ENCODE data around the gene DTL. TPM values are rescaled to one million over a fixed set of nuclear protein-coding genes. Genes with fewer than 3 reads are reported as not detected.
"Not testable (repeated sequence)": the region's sequence is repeated elsewhere in the genome, so short reads cannot be mapped to it uniquely, and the experiment has no call there.

The DTL gene
- polyA plus RNA-seq, 1 experiment, result 8.3 TPM

GRCh38 chr1:212012034-212012740 lies 23.4 kb upstream of the DTL start:
- TF ChIP-seq CTCF (IDR thresholded peaks at IDR 0.05; ENCODE audit: insufficient read depth, low read depth, low read length), result peak; percentile 97
- Histone ChIP-seq H3K27me3 (ENCODE audit: control insufficient read depth, insufficient read depth, low read length) (no peaks in the 10 kb centered on the region), H3K36me3 (ENCODE audit: control insufficient read depth, insufficient read depth, low read length) (no peaks in the 10 kb centered on the region), H3K4me3 (ENCODE audit: low read depth, low read length) (no peak overlapping the region)
- ChIA-PET CTCF (interaction anchor here (0.6 to 3.7 kb wide), 13 partner anchors 10 to 1285 kb away, joined by 3 to 41 read pairs (median 4); partner anchors contain the start of genes DTL and INTS7), POLR2A (no interaction called here)
- no peak for DNase-seq (ENCODE audit: low read depth)

- Histone ChIP-seq H3K4me3 (ENCODE audit: low read depth, low read length) (no peak overlapping the region), H3K27me3 (ENCODE audit: control insufficient read depth, insufficient read depth, low read length) (no peaks in the 10 kb centered on the region), H3K36me3 (ENCODE audit: control insufficient read depth, insufficient read depth, low read length) (no peaks in the 10 kb centered on the region)
- ChIA-PET CTCF (interaction anchor here (0.7 to 3.7 kb wide), 5 partner anchors 13 to 443 kb away, joined by 3 to 41 read pairs (median 8); partner anchors contain the start of genes DTL and INTS7), POLR2A (no interaction called here)
- no peak for TF ChIP-seq CTCF (IDR thresholded peaks at IDR 0.05; ENCODE audit: insufficient read depth, low read depth, low read length)
- DNase-seq (ENCODE audit: low read depth), result no peak
These were observed 21.9 kb upstream of the DTL start for GRCh38 chr1:212013672-212014071.

GRCh38 chr1:212020975-212021374 lies 14.6 kb upstream of the DTL start:
- Histone ChIP-seq H3K4me3 (ENCODE audit: low read depth, low read length) (no peak overlapping the region), H3K27me3 (ENCODE audit: control insufficient read depth, insufficient read depth, low read length) (no peaks in the 10 kb centered on the region), H3K36me3 (ENCODE audit: control insufficient read depth, insufficient read depth, low read length) (no peaks in the 10 kb centered on the region)
- DNase-seq (ENCODE audit: low read depth), result no peak
- no peak for TF ChIP-seq CTCF (IDR thresholded peaks at IDR 0.05; ENCODE audit: insufficient read depth, low read depth, low read length)
- ChIA-PET CTCF (interaction anchor here (1.4 to 1.8 kb wide), 3 partner anchors 8 to 340 kb away, joined by 3 to 6 read pairs (median 4); no protein-coding TSS in a partner anchor), POLR2A (no interaction called here)

GRCh38 chr1:212021563-212021962 lies 14.0 kb upstream of the DTL start:
- H3K27me3 ChIP-seq (ENCODE audit: control insufficient read depth, insufficient read depth, low read length), result no peaks in the 10 kb centered on the region
- H3K36me3 ChIP-seq (ENCODE audit: control insufficient read depth, insufficient read depth, low read length), result no peaks in the 10 kb centered on the region
- no peak for TF ChIP-seq CTCF (IDR thresholded peaks at IDR 0.05; ENCODE audit: insufficient read depth, low read depth, low read length)
- no peak overlapping the region for H3K4me3 ChIP-seq (ENCODE audit: low read depth, low read length)
- DNase-seq (ENCODE audit: low read depth), result no peak
- POLR2A ChIA-PET, result no interaction called here
- CTCF ChIA-PET, result interaction anchor here (1.4 to 2.4 kb wide), 4 partner anchors 9 to 341 kb away, joined by 3 to 10 read pairs (median 5); partner anchors contain the start of genes DTL and INTS7

GRCh38 chr1:212022908-212023307 lies 12.6 kb upstream of the DTL start:
- H3K27me3 ChIP-seq (ENCODE audit: control insufficient read depth, insufficient read depth, low read length); H3K4me3 ChIP-seq (ENCODE audit: low read depth, low read length); POLR2A ChIA-PET; DNase-seq (ENCODE audit: low read depth); H3K36me3 ChIP-seq (ENCODE audit: control insufficient read depth, insufficient read depth, low read length): not testable (repeated sequence)
- CTCF ChIA-PET, result interaction anchor here (2.4 kb wide), 1 partner anchor 12 kb away, joined by 10 read pairs; the partner anchor contains the start of genes DTL and INTS7

Data from BJ (cell line).